K562 (cell line): ENCODE measurements around the gene TJP3. TPM values are rescaled to one million over a fixed set of nuclear protein-coding genes. Genes with fewer than 3 reads are reported as not detected.
A peak's percentile ranks its signal among the peaks of the same experiment; 100 is the strongest.

Source experiments
- BRD9 ChIP-seq: fragments of 450-650 bp; IDR thresholded peaks from 2 replicates; pipeline ENCODE4 v1.6.1; 2018; ENCODE audit warnings: low read depth; ENCODE audit not compliant: partially characterized antibody
- CBX5 ChIP-seq: IDR thresholded peaks from 2 replicates; pipeline ENCODE4 v1.6.1; 2014; ENCODE audit warnings: low read depth, borderline replicate concordance
- CTBP1 ChIP-seq: fragments of 450-650 bp; IDR thresholded peaks from 2 replicates; pipeline ENCODE4 v1.6.1; 2016; ENCODE audit warnings: borderline replicate concordance
- ELF4 ChIP-seq: fragments of 450-650 bp; formaldehyde crosslinking; IDR thresholded peaks from 2 replicates; pipeline ENCODE4 v1.4.0; 2022; ENCODE audit warnings: missing genetic modification characterization
- EP300 ChIP-seq: IDR thresholded peaks from 2 replicates; pipeline ENCODE4 v1.6.1; 2012; ENCODE audit warnings: low read length, improper control_type of control experiment
- HDAC1 ChIP-seq, 2 experiments: fragments of 450-650 bp; IDR thresholded peaks; 2 replicates each; pipeline ENCODE4 v1.6.1; 2016 to 2017; ENCODE audit warnings: inconsistent platforms in 1 of 2, mild to moderate bottlenecking in 1 of 2, moderate library complexity in 1 of 2
- HDAC8 ChIP-seq: fragments of 450-650 bp; IDR thresholded peaks from 2 replicates; pipeline ENCODE4 v1.6.1; 2016; ENCODE audit warnings: mild to moderate bottlenecking, missing genetic modification characterization, moderate library complexity, missing compliant biosample characterization
- ID3 ChIP-seq, 2 experiments: fragments of 250-450 bp in 1 of 2; fragments of 450-650 bp in 1 of 2; sonication (Bioruptor Pico) in 1 of 2; IDR thresholded peaks; 2 replicates each; pipeline versions ENCODE4 v1.6.1 to v1.8.0; 2016 to 2021; ENCODE audit warnings: mild to moderate bottlenecking in 2 of 2, moderate library complexity in 2 of 2, missing compliant biosample characterization in 1 of 2, missing genetic modification characterization in 1 of 2
- KHSRP ChIP-seq: fragments of 450-650 bp; IDR thresholded peaks from 2 replicates; pipeline ENCODE4 v1.6.1; 2017
- KLF13 ChIP-seq: fragments of 450-650 bp; IDR thresholded peaks from 2 replicates; pipeline ENCODE4 v1.6.1; 2016; ENCODE audit warnings: missing genetic modification characterization, low read depth, mild to moderate bottlenecking, missing compliant biosample characterization, moderate library complexity, borderline replicate concordance
- NRF1 ChIP-seq, 2 experiments: fragments of 450-650 bp; IDR thresholded peaks in 1 of 2; conservative IDR thresholded peaks in 1 of 2; 2 replicates each; pipeline ENCODE4 v1.6.1; 2014; ENCODE audit warnings: mild to moderate bottlenecking in 2 of 2
- PHB ChIP-seq: fragments of 250-450 bp; sonication (Bioruptor Pico); IDR thresholded peaks from 2 replicates; pipeline ENCODE4 v1.5.0; 2021
- POLR2A ChIP-seq: fragments of 450-650 bp; conservative IDR thresholded peaks from 2 replicates; pipeline ENCODE4 v1.6.1; 2016
- PTBP1 ChIP-seq: fragments of 200-400 bp; formaldehyde crosslinking; IDR thresholded peaks from 2 replicates; pipeline ENCODE4 v1.6.1; 2017; ENCODE audit warnings: low read depth, low read length
- RERE ChIP-seq: sonication (generic); formaldehyde crosslinking; IDR thresholded peaks from 2 replicates; pipeline ENCODE4 v1.8.0; 2023; ENCODE audit warnings: missing genetic modification reagents, mild to moderate bottlenecking, borderline replicate concordance
- RHOXF2B ChIP-seq: fragments of 250-450 bp; sonication (Bioruptor Pico); conservative IDR thresholded peaks from 2 replicates; pipeline ENCODE4 v1.5.1; 2021
- ZBTB26 ChIP-seq: fragments of 450-650 bp; formaldehyde crosslinking; IDR thresholded peaks from 2 replicates; pipeline ENCODE4 v1.4.0; 2022; ENCODE audit warnings: missing genetic modification characterization
- ZBTB34 ChIP-seq: fragments of 250-450 bp; sonication (Bioruptor Pico); IDR thresholded peaks from 2 replicates; pipeline ENCODE4 v1.8.0; 2021; ENCODE audit warnings: mild to moderate bottlenecking, moderate library complexity
- ZFP36 ChIP-seq: fragments of 150-350 bp; IDR thresholded peaks from 2 replicates; pipeline ENCODE4 v1.6.1; 2018; ENCODE audit warnings: low read length, low read depth; ENCODE audit not compliant: partially characterized antibody
- ZNF121 ChIP-seq: sonication (generic); formaldehyde crosslinking; conservative IDR thresholded peaks from 2 replicates; pipeline ENCODE4 v1.8.0; 2022; ENCODE audit warnings: missing genetic modification reagents
- ZNF146 ChIP-seq: IDR thresholded peaks from one replicate; pipeline ENCODE4 v1.6.1; 2018; ENCODE audit warnings: missing compliant biosample characterization; ENCODE audit not compliant: unreplicated experiment
- ZNF217 ChIP-seq: sonication (generic); formaldehyde crosslinking; IDR thresholded peaks from 2 replicates; pipeline ENCODE4 v1.8.0; 2022; ENCODE audit warnings: mild to moderate bottlenecking, missing genetic modification reagents
- ZNF583 ChIP-seq: fragments of 250-450 bp; sonication (Bioruptor Pico); IDR thresholded peaks from 2 replicates; pipeline ENCODE4 v1.4.0; 2020
- ZNF695 ChIP-seq: fragments of 450-650 bp; formaldehyde crosslinking; IDR thresholded peaks from 2 replicates; pipeline ENCODE4 v1.4.0; 2020; ENCODE audit warnings: mild to moderate bottlenecking, moderate library complexity
- polyA plus RNA-seq, 8 experiments: library from polyadenylated mRNA; depleted of rRNA in 4 of 8; stranded (reverse) in 5 of 8; unstranded in 3 of 8; fragments of >200 nt; fragmentation: Nextera tagmentation in 2 of 8; fragmentation: Illumina TruSeq in 1 of 8; extraction: Ambion mirVana in 2 of 8; extraction: Trizol in 1 of 8; gene quantifications; 2 replicates each; pipeline versions ENCODE4 v1.2.1 to v1.2.3, GENCODE V29; 2011 to 2014; ENCODE audit warnings: inconsistent platforms in 1 of 8, missing spikeins in 1 of 8
- total RNA-seq, 7 experiments: library from RNA; depleted of rRNA in 6 of 7; stranded (reverse); fragments of >200 nt in 6 of 7; fragmentation: Illumina TruSeq in 2 of 7; extraction: Trizol in 2 of 7; gene quantifications; 2 replicates each; pipeline versions ENCODE4 v1.2.1 to v1.2.3, GENCODE V29; 2011 to 2021; ENCODE audit warnings: low replicate concordance in 1 of 7

Gene TJP3
- total and polyA plus RNA-seq, 9 of the 15 experiments (the other 6 are each of a cell fraction or from before 2014, with no cell fraction given): 0.11 to 2.4 (median 0.57) TPM; not detected in 1

GRCh38 chr19:3719868-3720267 lies 11.7 kb downstream of the TJP3 start (continued):
- TF ChIP-seq ID3 (CRISPR knock-in tag; IDR thresholded peaks at IDR 0.05) (no peak), ID3 (tag; IDR thresholded peaks at IDR 0.05) (no peak), KLF13 (tag) (no peak), BRD9 (peak; percentile 79), ZNF583 (CRISPR knock-in tag) (no peak), CBX5 (no peak), ZNF121 (peak; percentile 77), HDAC8 (no peak), NRF1 (conservative IDR thresholded peaks at IDR 0.05 in 1 of 2, IDR thresholded peaks at IDR 0.05 in 1 of 2) (no peak), CTBP1 (no peak), ZFP36 (peak; percentile 83), PTBP1 (peak; percentile 83; the same call in 1 of the 2 replicates), RHOXF2B (CRISPR knock-in tag) (no peak), ZBTB34 (no peak), PHB (no peak), RERE (CRISPR knock-in tag) (no peak), KHSRP (no peak), POLR2A (no peak), ZNF146 (CRISPR knock-in tag) (no peak), EP300 (no peak), ZNF695 (no peak), ELF4 (CRISPR knock-in tag) (no peak), HDAC1 (IDR thresholded peaks at IDR 0.05) (peak; percentile 32 to 37; a peak in 1 of 4 replicates), ZNF217 (CRISPR knock-in tag) (no peak), ZBTB26 (CRISPR knock-in tag) (no peak)
